HG02970 (cell line): ENCODE results near the gene MAD1L1.
"Not testable (repeated sequence)": the region's sequence is repeated elsewhere in the genome, so short reads cannot be mapped to it uniquely, and the experiment has no call there.

Experiments
- ATAC-seq: cut with Tn5 transposase; IDR thresholded peaks from one replicate; pipeline ENCODE4 v1.9.1; 2021; ENCODE audit warnings: mild to moderate bottlenecking, moderate library complexity, moderate number of reproducible peaks; ENCODE audit not compliant: unreplicated experiment, low FRiP score

Gene MAD1L1

GRCh38 chr7:2162959-2163358 lies 69.8 kb downstream of the MAD1L1 start:
- no peak for ATAC-seq

GRCh38 chr7:2162004-2162902 lies 70.5 kb downstream of the MAD1L1 start:
- not testable (repeated sequence) for ATAC-seq

GRCh38 chr7:2159176-2159520 lies 73.6 kb downstream of the MAD1L1 start:
- ATAC-seq, result no peak

DNA sequence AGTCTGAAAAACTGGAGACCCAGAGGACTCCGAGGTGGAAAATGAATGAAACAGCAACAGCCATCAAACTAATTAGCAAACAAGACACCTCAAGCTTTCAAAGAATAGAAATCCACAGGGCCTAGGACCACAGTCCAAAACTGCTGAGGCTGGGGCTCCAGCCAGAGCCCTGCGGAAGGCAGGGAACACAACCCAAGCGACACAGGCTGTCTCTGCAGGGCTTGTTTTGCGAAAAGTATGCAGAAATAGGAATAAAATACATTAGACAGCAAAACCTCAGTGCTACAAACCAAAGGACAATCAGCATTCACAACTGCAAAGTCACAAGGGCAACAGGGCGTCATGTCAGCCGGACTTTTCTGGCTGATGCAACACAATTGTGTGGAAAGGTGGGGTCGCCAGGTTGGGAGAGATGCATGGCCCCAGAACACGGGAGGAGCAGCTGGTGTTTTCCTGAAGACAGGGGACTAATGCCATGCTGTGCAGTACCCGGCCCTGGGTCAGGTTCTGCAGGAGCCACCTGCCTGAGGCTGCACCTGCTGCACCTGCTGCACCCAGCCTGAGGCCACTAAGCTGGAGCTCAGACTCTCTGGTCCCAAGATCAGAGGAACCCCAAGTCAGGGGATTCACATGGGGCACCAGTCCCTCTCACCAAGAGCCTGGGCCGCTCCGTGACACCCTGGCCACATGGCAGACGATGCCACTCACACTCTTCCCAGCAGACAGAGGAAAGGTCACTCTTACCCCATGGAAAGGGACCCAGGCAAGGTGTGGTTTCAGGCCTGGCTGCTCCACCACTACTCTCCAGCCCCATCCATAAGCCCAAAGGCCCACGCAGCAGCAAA lies 74.2 kb downstream of the MAD1L1 start:
- ATAC-seq, result no peak

DNA sequence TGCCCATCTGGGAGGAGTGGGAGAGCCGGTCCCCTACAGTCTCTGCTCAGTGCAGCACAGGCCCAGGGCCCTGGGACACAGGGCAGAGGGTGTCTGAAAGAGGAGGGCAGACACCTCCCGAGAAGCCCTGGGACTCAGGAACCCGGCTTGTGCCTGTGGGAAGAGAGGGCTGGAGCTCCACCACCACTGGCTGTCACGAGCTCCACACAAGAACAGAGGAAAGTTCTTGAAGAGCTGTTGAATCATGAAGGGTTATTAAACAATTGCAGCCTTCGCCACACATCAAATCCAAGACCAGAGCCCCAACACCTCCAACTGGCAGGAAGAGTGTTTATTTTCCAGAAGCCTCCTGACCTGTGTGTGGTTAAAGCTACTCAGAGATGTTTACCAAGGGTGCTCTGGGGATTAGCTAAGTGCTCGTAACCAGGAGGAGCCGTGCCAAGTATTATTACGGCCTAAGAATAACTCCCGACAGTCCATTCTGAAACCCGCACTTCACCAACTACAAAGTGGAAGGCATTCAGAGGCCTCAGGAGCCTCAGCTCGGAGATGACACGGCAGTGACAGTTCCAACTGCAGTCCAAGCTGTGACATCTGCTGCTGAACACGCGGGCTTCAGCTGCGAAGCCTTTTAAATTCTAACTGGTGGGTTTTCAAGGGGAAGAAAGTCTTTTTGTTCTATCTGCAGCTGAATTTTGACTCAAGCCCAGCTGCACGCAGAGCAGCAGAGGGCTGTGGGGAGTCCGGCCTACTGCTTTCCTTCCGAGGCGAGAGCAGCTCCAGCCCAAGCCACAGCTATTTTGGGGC lies 75.1 kb downstream of the MAD1L1 start:
- ATAC-seq, result no peak

DNA sequence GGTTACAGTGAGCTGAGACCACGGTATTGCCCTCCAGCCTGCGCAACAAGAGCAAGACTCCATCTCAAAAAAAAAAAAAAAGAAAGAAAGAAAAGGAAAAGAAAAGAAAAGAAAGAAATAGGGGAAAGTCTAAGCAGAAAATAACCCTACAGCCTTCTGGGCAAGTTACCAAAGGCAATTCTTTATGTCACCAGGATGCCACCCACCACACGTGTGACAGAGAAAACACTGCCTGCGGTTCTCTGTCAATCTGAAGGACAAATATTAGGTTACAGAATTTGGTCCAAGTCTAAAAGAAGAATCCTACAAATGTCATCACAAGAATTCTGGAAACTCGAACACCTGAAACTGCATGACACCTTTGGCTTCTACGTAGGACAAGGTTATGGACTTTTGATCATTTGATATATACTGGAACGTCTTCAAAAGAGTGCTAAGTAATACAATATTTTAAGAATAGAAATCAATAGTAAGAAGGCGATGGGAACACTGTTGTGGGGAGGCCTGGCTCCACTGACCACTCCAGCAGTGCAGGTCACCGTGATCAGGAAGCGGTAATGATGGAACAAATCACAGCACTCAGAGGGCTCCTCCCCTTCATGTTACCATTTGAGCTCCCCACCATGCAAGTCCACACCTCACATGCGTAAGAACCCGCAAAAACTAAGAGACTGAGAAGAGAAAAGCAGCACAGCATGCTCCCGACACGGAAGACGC lies 75.8 kb downstream of the MAD1L1 start:
- no peak for ATAC-seq

DNA sequence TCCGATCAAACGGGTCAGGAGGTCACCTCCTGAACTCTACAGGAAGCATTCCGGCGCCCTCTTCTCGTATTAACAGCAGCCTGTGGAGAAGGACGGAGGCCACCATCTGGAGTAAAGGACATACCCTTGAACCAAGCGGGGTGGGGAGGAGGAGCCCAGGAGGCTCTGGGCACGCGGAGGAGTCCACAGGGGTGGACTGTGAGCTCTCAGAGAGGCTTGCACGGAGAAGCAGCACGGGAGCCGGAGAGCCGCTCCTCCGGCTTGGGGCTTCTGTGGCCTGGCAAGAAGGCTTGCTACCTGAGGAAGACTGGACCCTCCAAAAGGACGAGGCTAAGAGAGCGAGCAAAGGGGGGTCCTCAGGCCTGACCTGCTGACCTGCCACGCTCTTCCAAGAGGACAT lies 77.9 kb downstream of the MAD1L1 start:
- ATAC-seq, result no peak

DNA sequence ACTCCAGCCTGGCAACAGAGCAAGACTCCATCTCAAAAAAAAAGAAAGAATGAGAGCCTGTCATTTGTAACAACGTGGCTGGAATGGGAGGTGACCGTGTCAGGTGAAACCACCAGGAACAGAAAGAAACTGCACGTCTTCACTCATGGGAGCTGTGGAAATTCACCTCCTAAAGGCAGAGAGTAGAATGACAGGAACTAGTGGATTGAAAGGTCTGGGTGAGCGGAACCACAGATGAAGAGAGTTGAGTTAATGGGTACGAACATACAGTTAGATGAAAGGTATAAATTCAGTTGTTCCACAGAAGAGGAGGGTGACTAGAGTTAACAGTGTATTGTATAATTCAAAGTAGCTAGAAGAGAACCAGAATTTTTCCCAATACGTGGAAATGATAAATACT lies 78.6 kb downstream of the MAD1L1 start:
- ATAC-seq, result no peak

DNA sequence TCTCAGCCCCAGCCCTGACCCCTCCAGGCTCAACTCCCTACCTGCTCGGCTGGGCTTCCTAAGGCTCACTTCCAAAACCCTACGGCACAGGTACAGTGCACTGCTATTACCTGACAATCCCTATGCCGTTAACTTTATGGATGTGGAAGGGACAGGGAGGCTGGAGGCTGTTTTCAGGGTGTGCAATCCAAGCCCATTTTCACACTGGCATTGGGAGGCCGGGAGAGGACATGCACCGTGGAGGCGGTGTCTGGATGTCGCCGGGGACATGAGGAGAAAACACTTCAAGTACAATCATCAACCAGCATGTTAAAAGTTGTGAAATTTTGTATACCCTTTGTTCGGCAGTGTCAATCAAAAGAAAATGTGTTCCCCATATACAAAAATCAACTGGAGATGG lies 80.1 kb downstream of the MAD1L1 start:
- ATAC-seq, result no peak

DNA sequence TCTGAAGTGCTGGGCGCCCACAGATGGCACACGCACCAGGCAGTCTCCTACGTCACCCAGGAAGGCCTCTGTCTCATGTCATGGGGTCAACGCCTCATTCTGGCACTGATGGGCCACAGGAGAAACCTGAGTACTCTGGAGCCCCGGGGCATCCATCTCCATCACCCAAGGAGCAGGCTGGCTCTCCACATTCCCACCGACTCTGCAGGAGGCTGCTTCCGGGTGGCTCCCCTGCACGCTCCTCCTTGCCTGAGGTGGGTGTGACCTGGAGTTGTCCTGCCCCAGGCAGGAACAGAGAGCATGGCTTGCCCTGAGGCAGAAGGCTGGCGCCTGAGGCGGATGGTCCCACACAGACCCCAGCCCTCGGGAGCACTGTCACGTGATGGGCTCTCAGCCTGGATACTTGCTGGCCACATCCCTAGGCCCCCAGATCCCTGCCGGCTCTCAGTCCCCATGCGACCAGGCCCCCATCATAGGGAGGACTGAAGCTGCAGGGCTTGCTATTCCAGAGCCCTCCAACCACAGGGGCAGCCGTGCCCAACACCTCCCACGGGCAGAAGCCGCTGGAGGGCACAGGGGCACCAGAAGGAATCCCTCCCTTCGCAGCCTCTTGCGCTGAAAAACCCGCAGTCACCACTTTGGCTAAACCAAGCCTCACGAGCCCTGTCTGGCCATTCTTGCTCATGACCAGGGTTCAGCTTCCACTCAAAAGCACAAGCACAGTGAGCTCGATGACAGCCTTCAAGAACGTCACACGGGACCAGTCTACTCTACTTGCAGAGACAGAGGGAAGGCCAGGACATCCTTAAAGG lies 80.7 kb downstream of the MAD1L1 start:
- no peak for ATAC-seq

- no peak for ATAC-seq
Measured at GRCh38 chr7:2151237-2151636, 81.5 kb downstream of the MAD1L1 start.

DNA sequence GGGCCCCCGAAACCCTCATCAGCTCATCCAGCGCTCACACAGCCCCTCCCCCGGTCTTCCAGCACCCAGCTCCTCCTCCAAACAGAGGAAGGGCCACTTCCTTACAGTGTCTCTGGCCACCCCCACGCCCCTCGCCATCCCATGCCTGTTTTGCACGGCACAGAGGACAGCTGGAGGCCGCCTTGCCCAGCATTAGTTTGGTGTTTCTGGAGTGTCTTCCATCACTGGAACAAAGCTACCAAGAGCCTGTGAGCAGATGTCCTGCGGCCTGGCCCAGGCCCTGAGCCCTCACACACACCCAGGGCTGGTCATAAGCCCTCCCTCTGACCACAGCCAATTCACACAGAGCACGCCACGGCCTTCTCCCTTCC lies 82.3 kb downstream of the MAD1L1 start:
- ATAC-seq, result no peak

GRCh38 chr7:2149672-2150444 lies 82.9 kb downstream of the MAD1L1 start:
- no peak for ATAC-seq

GRCh38 chr7:2148814-2149213 lies 83.9 kb downstream of the MAD1L1 start:
- no peak for ATAC-seq

DNA sequence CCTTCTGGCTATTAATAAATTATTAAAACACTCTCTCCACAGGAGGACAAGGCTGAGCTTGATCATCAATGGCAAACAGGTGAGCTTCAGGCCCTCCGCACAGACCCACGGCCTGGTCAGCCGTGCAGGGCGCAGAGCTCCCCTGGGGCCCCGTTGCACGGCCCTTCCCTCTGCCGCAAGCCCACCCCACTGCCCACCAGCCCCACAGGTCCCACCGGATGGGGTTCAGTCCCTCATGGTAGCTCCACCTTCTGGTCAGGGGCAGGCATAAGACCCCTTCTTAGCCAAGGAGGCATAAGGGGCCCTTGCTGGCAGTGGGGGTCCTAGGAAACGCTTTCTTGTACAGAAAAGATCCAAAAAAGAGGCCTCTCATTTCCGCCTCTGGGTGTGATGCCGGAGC lies 84.6 kb downstream of the MAD1L1 start:
- no peak for ATAC-seq

DNA sequence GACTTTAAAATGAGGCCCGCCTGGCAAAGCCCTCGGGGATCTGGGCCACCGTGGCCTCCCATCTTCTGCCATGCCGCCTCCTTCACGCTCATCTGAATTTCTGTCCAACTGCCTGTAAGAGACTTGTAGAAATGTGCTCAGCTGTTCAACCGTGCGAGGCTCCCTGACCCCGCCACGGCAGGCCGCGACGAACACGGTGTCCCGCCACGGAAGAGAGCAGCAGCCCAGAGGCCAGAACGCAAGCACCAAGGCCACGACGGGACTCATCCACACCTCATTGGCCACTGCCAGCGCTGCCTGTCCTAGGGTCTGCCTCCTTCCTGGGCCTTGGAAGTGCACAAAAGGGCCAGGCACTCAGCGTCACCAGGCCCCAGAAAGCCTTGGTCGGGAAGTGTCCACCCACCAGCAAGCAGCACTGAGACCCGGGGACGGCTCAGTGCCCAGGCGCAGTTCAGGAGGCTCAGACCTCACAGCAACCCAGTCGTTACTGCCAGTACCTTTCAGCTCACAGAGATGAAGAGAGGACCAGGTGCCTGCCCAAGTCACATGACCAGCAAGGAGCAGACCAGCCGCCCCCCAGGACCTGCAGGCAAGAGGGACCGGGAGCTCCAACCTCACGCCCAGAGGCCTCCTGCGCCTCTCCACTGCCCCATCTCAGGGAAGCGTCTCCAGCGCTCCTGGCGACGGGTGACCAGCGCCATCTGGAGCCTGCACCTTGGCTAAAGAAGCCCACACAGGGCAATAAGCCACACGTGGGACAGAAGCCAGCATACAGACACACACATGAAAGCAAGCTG lies 85.9 kb downstream of the MAD1L1 start:
- no peak for ATAC-seq

DNA sequence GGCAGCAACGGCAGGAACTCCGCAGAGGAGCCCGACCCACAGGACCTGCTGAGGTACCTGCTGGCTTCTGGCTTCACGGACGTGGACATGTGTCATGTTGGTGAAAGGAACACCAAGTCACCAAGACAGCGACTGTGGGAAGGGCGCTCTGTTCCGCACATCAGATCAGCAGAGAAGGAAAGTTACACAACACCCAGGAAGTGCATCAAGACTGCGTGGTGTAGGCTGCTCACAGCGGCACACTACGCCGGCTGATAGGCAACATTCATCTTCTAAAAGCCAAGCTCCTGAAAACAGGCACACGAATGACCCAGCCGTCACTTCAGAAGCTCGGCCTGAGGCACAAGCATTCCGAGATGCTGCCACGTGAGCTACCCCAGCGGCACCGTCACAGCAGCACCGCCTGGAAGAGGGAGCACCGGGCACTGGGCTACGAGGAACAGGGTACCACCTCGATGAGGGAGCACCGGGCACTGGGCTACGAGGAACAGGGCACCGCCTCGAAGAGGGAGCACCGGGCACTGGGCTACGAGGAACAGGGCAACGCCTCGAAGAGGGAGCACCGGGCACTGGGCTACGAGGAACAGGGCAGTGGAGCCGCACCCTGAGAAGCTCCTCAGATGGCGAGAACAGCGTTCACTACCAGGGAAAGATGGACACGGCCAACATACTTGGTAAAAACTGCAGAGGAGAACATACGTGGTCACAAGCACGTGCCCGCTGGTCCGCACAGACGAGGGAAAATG lies 86.7 kb downstream of the MAD1L1 start:
- ATAC-seq, result no peak
